BLaER1 (cell line): ENCODE results near the gene AOC1.

Experiments used
- H3K27ac ChIP-seq: shearing (Covaris generic); formaldehyde crosslinking; 2 replicates; pipeline ENCODE4 v1.8.1; 2022
- H3K27me3 ChIP-seq: shearing (Covaris generic); formaldehyde crosslinking; 2 replicates; pipeline ENCODE4 v1.8.1; 2022
- H3K36me3 ChIP-seq: shearing (Covaris generic); formaldehyde crosslinking; 2 replicates; pipeline ENCODE4 v1.8.1; 2022
- H3K4me1 ChIP-seq: shearing (Covaris generic); formaldehyde crosslinking; 2 replicates; pipeline ENCODE4 v1.8.1; 2022
- H3K4me2 ChIP-seq: shearing (Covaris generic); formaldehyde crosslinking; 2 replicates; pipeline ENCODE4 v1.8.1; 2022
- H3K4me3 ChIP-seq: shearing (Covaris generic); formaldehyde crosslinking; 2 replicates; pipeline ENCODE4 v1.8.1; 2022
- H3K9ac ChIP-seq: shearing (Covaris generic); formaldehyde crosslinking; 2 replicates; pipeline ENCODE4 v1.8.1; 2022
- H3K9me3 ChIP-seq: shearing (Covaris generic); formaldehyde crosslinking; 2 replicates; pipeline ENCODE4 v1.8.1; 2022
- H4K20me1 ChIP-seq: shearing (Covaris generic); formaldehyde crosslinking; 2 replicates; pipeline ENCODE4 v1.8.1; 2022
- Cebpa-rat ChIP-seq: shearing (Covaris generic); IDR thresholded peaks from 2 replicates; pipeline ENCODE4 v1.8.1; 2022

Gene AOC1

GRCh38 chr7:150849204-150849775 is 3.0 kb upstream of the AOC1 start:
- TF ChIP-seq Cebpa-rat: no peak
- H3K4me1 ChIP-seq: peaks cover 7% of the 10 kb centered on the region; the same call in 1 of the 2 replicates
- H4K20me1 ChIP-seq: no peaks in the 10 kb centered on the region
- no peak overlapping the region for H3K27ac ChIP-seq
- H3K9ac ChIP-seq: no peak overlapping the region
- no peak overlapping the region for H3K4me3 ChIP-seq
- no peaks in the 10 kb centered on the region for H3K27me3 ChIP-seq
- no peak overlapping the region for H3K4me2 ChIP-seq
- no peaks in the 10 kb centered on the region for H3K9me3 ChIP-seq
- H3K36me3 ChIP-seq: no peaks in the 10 kb centered on the region

- no peaks in the 10 kb centered on the region for H4K20me1 ChIP-seq
- no peaks in the 10 kb centered on the region for H3K36me3 ChIP-seq
- no peaks in the 10 kb centered on the region for H3K9me3 ChIP-seq
- no peaks in the 10 kb centered on the region for H3K27me3 ChIP-seq
- no peak overlapping the region for H3K4me3 ChIP-seq
- H3K4me2 ChIP-seq: no peak overlapping the region
- TF ChIP-seq Cebpa-rat: no peak
- H3K4me1 ChIP-seq: peaks cover 7% of the 10 kb centered on the region; the same call in 1 of the 2 replicates
- H3K9ac ChIP-seq: no peak overlapping the region
- H3K27ac ChIP-seq: no peak overlapping the region
Observed at GRCh38 chr7:150850273-150850672, 2.0 kb upstream of the AOC1 start.

DNA sequence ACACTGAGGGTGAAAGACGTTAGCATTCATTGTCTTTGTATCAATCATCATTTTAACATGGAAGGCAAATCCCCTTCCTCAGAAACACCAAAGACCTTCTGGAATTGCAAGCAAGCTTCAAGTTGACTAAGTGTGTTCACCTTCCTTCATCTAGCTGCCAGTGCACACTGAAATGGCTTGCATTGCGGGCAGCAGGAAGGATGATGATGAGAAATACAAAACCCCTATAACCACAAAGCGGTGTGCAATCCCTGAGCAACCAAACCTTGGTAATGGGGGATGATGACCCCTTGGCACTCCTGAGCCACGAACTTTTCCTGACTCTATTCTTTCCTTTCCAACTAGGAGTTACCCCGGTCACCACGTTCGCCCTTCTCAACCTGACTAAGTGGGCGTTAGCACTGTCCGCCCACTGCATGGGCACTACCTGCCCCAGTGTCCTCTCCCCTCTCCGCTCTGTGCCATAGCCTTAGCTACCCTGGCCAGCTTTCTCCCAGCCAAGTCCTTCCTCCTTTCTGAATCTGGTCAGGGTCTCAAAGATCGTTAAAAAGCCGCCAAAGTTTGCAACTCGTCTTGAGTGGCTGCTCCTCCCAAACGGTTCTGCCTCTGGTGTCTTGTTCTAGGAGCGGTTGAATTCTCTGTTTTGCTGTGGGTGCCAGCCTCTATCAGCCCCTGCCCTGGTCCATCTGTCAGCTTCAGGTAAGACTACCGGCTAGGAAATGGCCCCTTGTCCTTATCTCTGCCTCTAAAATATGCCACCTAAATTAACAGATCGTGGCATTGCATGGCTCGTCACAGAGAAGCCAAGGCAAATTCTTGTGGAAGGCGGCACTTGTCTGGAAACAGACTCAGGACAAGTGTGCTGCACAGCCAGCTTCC is 586 bp upstream of the AOC1 start:
- Histone ChIP-seq H3K9ac (no peak overlapping the region), H3K36me3 (no peaks in the 10 kb centered on the region), H3K27ac (no peak overlapping the region), H3K27me3 (no peaks in the 10 kb centered on the region), H3K4me1 (peaks cover 7% of the 10 kb centered on the region; the same call in 1 of the 2 replicates), H3K4me3 (no peak overlapping the region), H4K20me1 (no peaks in the 10 kb centered on the region), H3K9me3 (no peaks in the 10 kb centered on the region), H3K4me2 (no peak overlapping the region; the same call in 1 of the 2 replicates)
- TF ChIP-seq Cebpa-rat: no peak

- Histone ChIP-seq H3K27ac (no peak overlapping the region), H3K9me3 (no peaks in the 10 kb centered on the region), H3K4me1 (peaks cover 7% of the 10 kb centered on the region; the same call in 1 of the 2 replicates), H3K4me2 (no peak overlapping the region), H3K4me3 (no peak overlapping the region), H3K36me3 (no peaks in the 10 kb centered on the region), H3K27me3 (no peaks in the 10 kb centered on the region), H4K20me1 (no peaks in the 10 kb centered on the region), H3K9ac (no peak overlapping the region)
- no peak for TF ChIP-seq Cebpa-rat
Observed at GRCh38 chr7:150854066-150855000, 2.0 kb downstream of the AOC1 start.

- H3K9me3 ChIP-seq: no peaks in the 10 kb centered on the region
Observed at GRCh38 chr7:150855046-150855445, 2.7 kb downstream of the AOC1 start.

DNA sequence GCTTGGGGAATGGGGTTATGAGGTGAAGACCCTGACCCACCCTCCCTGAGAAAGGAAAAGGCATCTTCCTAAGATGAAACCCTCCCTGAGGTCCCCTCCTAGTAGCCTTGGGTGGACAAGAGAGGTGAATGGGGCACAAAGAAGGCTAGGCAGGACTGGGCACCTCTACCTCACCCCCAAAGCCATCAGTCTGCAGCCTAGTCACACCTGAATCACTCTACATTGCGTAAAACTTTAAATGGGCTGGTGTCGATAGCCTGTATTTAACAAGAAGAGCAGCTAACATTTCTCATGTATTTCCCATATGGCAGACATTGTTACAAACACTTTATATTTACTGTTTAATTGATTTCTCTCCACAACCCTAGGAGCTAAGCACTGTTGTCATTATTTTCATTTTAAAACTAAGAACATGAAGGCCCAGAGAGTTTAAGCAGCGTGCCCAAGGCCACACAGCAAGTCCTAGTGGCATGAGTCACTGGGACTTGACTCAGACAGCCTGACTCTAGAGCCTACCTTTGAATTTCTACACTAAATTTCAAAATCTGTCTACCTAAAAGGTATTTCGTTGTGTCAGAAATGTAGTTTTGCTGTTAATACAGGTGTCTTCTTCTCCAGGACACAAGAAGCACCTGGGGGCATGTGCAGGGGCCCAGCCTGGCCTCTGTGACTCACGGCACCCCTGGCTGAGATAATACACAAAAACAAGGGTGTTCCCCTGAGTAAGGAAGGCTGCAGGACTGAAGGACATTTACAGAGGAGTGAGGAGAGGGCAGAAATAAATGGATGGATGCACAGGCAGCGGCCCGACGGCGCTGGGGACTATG is 3.4 kb downstream of the AOC1 start:
- TF ChIP-seq Cebpa-rat: no peak
- Histone ChIP-seq H3K4me1 (peaks cover 7% of the 10 kb centered on the region; the same call in 1 of the 2 replicates), H4K20me1 (no peaks in the 10 kb centered on the region), H3K27me3 (no peaks in the 10 kb centered on the region), H3K27ac (no peak overlapping the region), H3K9me3 (no peaks in the 10 kb centered on the region), H3K9ac (no peak overlapping the region), H3K4me3 (no peak overlapping the region), H3K4me2 (no peak overlapping the region), H3K36me3 (no peaks in the 10 kb centered on the region)

More at GRCh38 chr7:150855046-150855445, 2.7 kb downstream of the AOC1 start:
- H3K4me1 ChIP-seq: peaks cover 7% of the 10 kb centered on the region; the same call in 1 of the 2 replicates
- no peaks in the 10 kb centered on the region for H4K20me1 ChIP-seq
- no peak overlapping the region for H3K9ac ChIP-seq
- H3K36me3 ChIP-seq: no peaks in the 10 kb centered on the region
- no peak overlapping the region for H3K4me2 ChIP-seq
- H3K4me3 ChIP-seq: no peak overlapping the region
- no peaks in the 10 kb centered on the region for H3K27me3 ChIP-seq
- TF ChIP-seq Cebpa-rat: no peak
- H3K27ac ChIP-seq: no peak overlapping the region

DNA sequence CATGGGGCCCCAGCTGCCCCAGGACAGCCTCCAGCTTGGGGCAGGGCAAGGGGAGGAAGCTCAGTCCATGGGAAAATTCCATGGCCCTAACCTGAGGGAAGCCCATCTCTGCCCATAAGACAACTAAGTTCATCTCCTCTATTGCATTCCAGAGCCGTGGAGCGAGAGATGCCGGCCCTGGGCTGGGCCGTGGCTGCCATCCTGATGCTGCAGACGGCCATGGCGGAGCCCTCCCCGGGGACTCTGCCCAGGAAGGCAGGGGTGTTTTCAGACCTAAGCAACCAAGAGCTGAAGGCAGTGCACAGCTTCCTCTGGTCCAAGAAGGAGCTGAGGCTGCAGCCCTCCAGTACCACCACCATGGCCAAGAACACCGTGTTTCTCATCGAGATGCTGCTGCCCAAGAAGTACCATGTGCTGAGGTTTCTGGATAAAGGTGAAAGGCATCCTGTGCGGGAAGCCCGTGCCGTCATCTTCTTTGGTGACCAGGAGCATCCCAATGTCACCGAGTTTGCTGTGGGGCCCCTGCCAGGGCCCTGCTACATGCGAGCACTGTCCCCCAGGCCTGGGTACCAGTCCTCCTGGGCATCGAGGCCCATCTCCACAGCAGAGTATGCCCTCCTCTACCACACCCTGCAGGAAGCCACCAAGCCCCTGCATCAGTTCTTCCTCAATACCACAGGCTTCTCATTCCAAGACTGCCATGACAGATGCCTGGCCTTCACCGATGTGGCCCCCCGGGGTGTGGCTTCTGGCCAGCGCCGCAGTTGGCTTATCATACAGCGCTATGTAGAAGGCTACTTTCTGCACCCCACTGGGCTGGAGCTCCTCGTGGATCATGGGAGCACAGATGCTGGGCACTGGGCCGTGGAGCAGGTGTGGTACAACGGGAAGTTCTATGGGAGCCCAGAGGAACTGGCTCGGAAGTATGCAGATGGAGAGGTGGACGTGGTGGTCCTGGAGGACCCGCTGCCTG is 4.3 kb downstream of the AOC1 start:
- TF ChIP-seq Cebpa-rat: no peak
- H4K20me1 ChIP-seq: no peaks in the 10 kb centered on the region
- H3K9ac ChIP-seq: no peak overlapping the region
- no peak overlapping the region for H3K4me3 ChIP-seq
- H3K27me3 ChIP-seq: no peaks in the 10 kb centered on the region
- H3K4me2 ChIP-seq: no peak overlapping the region
- H3K27ac ChIP-seq: no peak overlapping the region
- H3K9me3 ChIP-seq: no peaks in the 10 kb centered on the region
- no peaks in the 10 kb centered on the region for H3K36me3 ChIP-seq
- peaks cover 7% of the 10 kb centered on the region; the same call in 1 of the 2 replicates for H3K4me1 ChIP-seq
